ENCODE results near the gene ENGASE.

GRCh38 chr17:79027925-79028491 lies 46.6 kb upstream of the ENGASE start:
- TF ChIP-seq CTCF (conservative IDR thresholded peaks at IDR 0.05; ENCODE audit: low read depth in 2 of 2) (no peak), POLR2AphosphoS5 (IDR thresholded peaks at IDR 0.05; ENCODE audit: low read depth) (no peak), EZH2phosphoT487 (IDR thresholded peaks at IDR 0.05; ENCODE audit: unreplicated experiment) (no peak), EZH2 (IDR thresholded peaks at IDR 0.05; ENCODE audit: low read depth, unreplicated experiment) (no peak), ZNF331 (CRISPR knock-in tag; IDR thresholded peaks at IDR 0.05; ENCODE audit: low read depth) (no peak), STAT1 (IDR thresholded peaks at IDR 0.05; ENCODE audit: unreplicated experiment) (no peak), ZNF462 (CRISPR knock-in tag; IDR thresholded peaks at IDR 0.05) (no peak)

Measured in GM23338 (cell line).